Heart right ventricle (tissue), 16 donors: ENCODE results near the gene EXOC2. TPM values are rescaled to one million over a fixed set of nuclear protein-coding genes. Genes with fewer than 3 reads are reported as not detected.

Source experiments
- ATAC-seq, 8 donors: fragments of 200-7000 bp; cut with Tn5 transposase; one replicate each; pipeline ENCODE4 v1.9.1; 2020; ENCODE audit warnings: mild to moderate bottlenecking in 8 of 8, moderate library complexity in 8 of 8, moderate number of reproducible peaks in 1 of 8
- DNase-seq, 2 donors: peaks; one replicate each; pipeline ENCODE4 v3.0.0-alpha.2; 2020
- H3K27ac ChIP-seq, 10 donors: fragments of 200-600 bp; sonication (generic) in 2 of 10; one replicate each; pipeline versions ENCODE4 v1.5.0 to v1.8.0; 2020 to 2022; ENCODE audit warnings: mild to moderate bottlenecking in 3 of 10
- H3K27me3 ChIP-seq, 7 donors: fragments of 200-600 bp; one replicate each; pipeline ENCODE4 v1.8.0; 2021 to 2022; ENCODE audit warnings: mild to moderate bottlenecking in 2 of 7
- H3K36me3 ChIP-seq, 9 donors: fragments of 200-600 bp; sonication (generic) in 1 of 9; one replicate each; pipeline versions ENCODE4 v1.5.0 to v1.8.0; 2020 to 2022; ENCODE audit warnings: mild to moderate bottlenecking in 2 of 9
- H3K4me1 ChIP-seq, 9 donors: fragments of 200-600 bp; sonication (generic) in 1 of 9; one replicate each; pipeline versions ENCODE4 v1.5.0 to v1.8.0; 2020 to 2022; ENCODE audit warnings: mild to moderate bottlenecking in 4 of 9
- H3K4me3 ChIP-seq, 10 donors: fragments of 200-600 bp; sonication (generic) in 2 of 10; one replicate each; pipeline versions ENCODE4 v1.5.0 to v1.8.0; 2020 to 2022; ENCODE audit warnings: mild to moderate bottlenecking in 7 of 10, moderate library complexity in 2 of 10
- H3K9me3 ChIP-seq, 11 donors: fragments of 200-600 bp in 10 of 11; sonication (generic) in 2 of 11; one replicate each; pipeline versions ENCODE4 v1.5.0 to v1.8.0; 2013 to 2022; ENCODE audit warnings: mild to moderate bottlenecking in 2 of 11, control low read depth in 1 of 11, moderate library complexity in 1 of 11
- WGBS, 2 donors: extraction: QIAGEN DNeasy Blood & Tissue Kit; methylation state at CpG; one replicate each; pipeline ENCODE4 v1.1.7; 2013; ENCODE audit warnings: inconsistent platforms in 1 of 2; 5-methylcytosine and 5-hydroxymethylcytosine counted together
- intact Hi-C, 10 donors: fragments of 100-400 bp; cut with DNase I; formaldehyde crosslinking; loops; one replicate each; pipeline versions ENCODE4 v1.11.1 to v1.14.2; 2022
- polyA plus RNA-seq, 2 donors: library from polyadenylated mRNA; stranded (reverse); fragments of 200-250 nt; gene quantifications; one replicate each; pipeline ENCODE4 v1.2.3, GENCODE V29; 2013
- total RNA-seq, 10 donors: library from RNA; stranded (reverse); fragmentation: NEBNext Ultra II Directional in 3 of 10; extraction: Animal tissue kit (Norgen Biotek cat#: 25700) in 3 of 10; gene quantifications; one replicate each; pipeline versions ENCODE4 v1.2.1 to v1.2.4, GENCODE V29; 2021 to 2023
- TF ChIP-seq, protein P1 (sequence below), 9 donors: fragments of 200-600 bp; sonication (generic) in 2 of 9; IDR thresholded peaks; one replicate each; pipeline versions ENCODE4 v1.5.0 to v1.8.0; 2021 to 2022; ENCODE audit warnings: antibody characterized with exemption in 9 of 9, mild to moderate bottlenecking in 5 of 9, moderate library complexity in 1 of 9
- donor health status: Arrhythmogenic right ventricular cardiomyopathy.
- donor health status: ischemic (EF 13 %, LVEDD 7.1; RV severe dilation, severe dysfunction).
- donor health status: healthy with polysubstance abuse.
- donor health status: DM: no; HTN: yes; CAD: no.
- donor health status: DM: no; HTN: no; CAD: no.
- donor health status: ischemic (EF 25% LVEDD 6.9; RV normal size, moderate dysfunction).
- donor health status: ischemic (EF 25% LVEDD 5.7; RV mildly dilated, moderate dysfunction).
- donor health status: healthy.
- donor health status: DM: yes; HTN: yes; CAD: no.
- donor health status: Ischemic cardiomyopathy.
- donor health status: ischemic (EF 35%, LVEDD 5.7; RV mildly dilated, moderate dysfunction).
- donor health status: nonischemic (EF 11% LVEDD 7.7; RV severe dilation, severe dysfunction).
- donor health status: DM: yes; HTN: yes; CAD: no.
- donor health status: PGD.
- donor health status: ischemic (EF 29% LVEDD 5.4; RV normal size, mild dysfunction).
- donor health status: nonischemic (EF 23%, LVEDD 6.1; RV moderate dilation, normal function).

Gene EXOC2
- total and polyA plus RNA-seq, 12 donors: 4.0 to 18.4 (median 12.9) TPM

DNA sequence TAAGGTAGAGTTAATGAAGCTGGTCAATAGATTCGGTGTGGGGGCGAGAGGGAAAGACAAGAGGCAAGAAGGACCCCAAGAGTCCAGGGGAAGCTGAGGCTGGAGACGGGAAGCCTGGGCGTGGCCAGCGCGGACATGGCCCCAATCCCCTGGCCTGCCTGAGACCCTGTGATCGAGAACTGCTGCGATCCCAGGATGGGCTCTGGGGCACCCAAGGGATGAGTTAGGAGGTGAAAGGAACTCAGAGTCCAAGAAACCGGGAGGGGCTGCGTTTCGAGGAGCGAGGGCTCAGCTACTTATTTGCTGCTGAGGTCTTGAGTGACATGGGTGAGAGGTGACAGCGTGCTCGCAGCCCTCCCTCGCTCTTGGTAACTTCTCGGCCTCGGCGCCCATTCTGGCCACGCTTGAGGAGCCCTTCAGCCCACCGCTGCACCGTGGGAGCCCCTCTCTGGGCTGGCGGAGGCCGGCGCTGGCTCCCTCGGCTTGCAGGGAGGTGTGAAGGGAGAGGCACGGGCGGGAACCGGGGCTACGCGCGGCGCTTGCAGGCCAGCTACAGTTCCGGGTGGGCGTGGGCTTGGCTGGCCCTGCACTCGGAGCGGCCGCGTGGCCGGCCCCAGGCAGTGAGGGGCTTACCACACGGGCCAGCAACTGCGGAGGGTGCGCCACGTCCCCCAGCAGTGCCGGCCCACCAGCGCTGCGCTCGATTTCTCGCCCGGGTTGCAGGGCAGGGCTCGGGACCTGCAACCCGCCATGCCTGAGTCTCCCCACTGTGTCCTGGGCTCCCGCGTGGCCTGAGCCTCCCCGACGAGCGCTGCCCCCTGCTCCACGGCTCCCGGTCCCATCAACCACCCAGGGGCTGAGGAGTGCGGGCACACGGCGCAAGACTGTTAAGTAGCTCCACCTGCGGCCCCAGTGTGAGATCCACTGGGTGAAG, 243.2 kb downstream of the EXOC2 start:
- intact Hi-C loops: no loop called here
- no peaks in the 10 kb centered on the region for H3K36me3 ChIP-seq
- 93 to 94% methylated on average over 62 of the region's 62 CpGs for WGBS, 2 donors

DNA sequence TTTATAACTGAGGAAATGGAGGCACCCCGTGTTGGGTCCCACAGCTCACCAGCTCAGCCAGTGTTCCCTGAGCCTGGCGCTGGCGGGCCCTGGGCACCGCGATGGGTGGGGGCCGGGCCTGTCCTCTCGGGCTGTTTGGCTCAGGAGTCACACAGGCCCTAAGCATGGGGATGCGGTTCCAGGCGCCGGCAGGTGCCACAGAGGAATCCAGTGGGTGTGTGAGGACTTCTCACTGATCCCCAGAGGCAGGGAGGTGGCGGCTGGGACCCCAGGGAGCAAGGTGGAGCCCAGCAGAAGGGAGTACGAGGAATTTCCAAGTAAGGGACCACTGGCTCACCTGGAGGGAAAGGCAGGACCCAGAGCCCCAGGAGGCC, 243.9 kb downstream of the EXOC2 start:
- Histone ChIP-seq H3K27me3 (peaks cover 0 to 11% (median 0%) of the 10 kb centered on the region in 7 donors), H3K36me3 (no peaks in the 10 kb centered on the region), H3K27ac (no peak overlapping the region), H3K4me1 (no peaks in the 10 kb centered on the region), H3K4me3 (no peak overlapping the region), H3K9me3 (no peaks in the 10 kb centered on the region)
- no peak for DNase-seq
- intact Hi-C loops: no loop called here
- TF ChIP-seq, protein P1, sequence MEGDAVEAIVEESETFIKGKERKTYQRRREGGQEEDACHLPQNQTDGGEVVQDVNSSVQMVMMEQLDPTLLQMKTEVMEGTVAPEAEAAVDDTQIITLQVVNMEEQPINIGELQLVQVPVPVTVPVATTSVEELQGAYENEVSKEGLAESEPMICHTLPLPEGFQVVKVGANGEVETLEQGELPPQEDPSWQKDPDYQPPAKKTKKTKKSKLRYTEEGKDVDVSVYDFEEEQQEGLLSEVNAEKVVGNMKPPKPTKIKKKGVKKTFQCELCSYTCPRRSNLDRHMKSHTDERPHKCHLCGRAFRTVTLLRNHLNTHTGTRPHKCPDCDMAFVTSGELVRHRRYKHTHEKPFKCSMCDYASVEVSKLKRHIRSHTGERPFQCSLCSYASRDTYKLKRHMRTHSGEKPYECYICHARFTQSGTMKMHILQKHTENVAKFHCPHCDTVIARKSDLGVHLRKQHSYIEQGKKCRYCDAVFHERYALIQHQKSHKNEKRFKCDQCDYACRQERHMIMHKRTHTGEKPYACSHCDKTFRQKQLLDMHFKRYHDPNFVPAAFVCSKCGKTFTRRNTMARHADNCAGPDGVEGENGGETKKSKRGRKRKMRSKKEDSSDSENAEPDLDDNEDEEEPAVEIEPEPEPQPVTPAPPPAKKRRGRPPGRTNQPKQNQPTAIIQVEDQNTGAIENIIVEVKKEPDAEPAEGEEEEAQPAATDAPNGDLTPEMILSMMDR (IDR thresholded peaks at IDR 0.05): no peak
- no peak for ATAC-seq
- 82 to 88% methylated on average over 12 of the region's 12 CpGs for WGBS, 2 donors

More for the DNA sequence above, 243.2 kb downstream of the EXOC2 start:
- Histone ChIP-seq H3K27me3 (peaks cover 0 to 11% (median 0%) of the 10 kb centered on the region in 7 donors), H3K9me3 (no peaks in the 10 kb centered on the region), H3K4me3 (no peak overlapping the region), H3K27ac (no peak overlapping the region), H3K4me1 (no peaks in the 10 kb centered on the region)
- no peak for ATAC-seq
- TF ChIP-seq, protein P1 (IDR thresholded peaks at IDR 0.05): no peak
- DNase-seq: no peak

DNA sequence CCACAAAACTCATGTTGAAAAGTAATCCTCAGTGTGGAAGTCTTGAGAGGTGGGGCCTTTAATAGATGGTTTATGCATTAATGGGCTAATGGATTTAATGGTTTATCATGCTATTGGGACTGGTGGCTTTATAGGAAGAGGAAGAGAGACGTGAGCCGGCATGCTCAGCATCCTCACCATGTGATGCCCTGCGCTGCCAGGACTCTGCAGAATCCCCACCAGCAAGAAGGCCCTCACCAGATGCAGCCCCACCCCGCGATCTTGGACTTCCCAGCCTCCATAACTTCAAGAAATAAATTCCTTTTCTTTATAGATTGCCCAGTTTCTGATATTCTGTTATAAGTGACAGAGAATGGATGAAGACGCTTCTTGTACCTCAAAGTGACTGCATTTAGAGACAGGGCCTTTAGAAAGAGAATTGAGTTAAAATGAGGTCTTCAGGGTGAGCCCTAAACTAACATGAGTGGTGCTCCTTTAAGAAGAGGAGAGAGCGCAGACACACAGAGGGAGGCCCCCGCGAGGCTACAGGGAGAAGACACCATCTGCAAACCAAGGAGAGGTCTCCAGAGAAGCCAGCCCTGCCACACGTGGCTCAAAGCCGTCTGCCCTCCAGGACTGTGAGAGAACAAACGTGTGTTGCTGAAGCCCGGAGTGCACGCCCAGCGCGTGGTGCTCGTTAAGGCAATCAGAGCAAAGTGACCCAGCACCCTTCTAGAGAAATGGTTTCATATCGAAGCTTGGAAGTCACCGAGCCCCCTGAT, 244.5 kb downstream of the EXOC2 start:
- TF ChIP-seq, protein P1 (IDR thresholded peaks at IDR 0.05): no peak
- no peaks in the 10 kb centered on the region for H3K4me1 ChIP-seq
- H3K27ac ChIP-seq: no peak overlapping the region
- intact Hi-C loops: no loop called here
- peaks cover 0 to 11% (median 4%) of the 10 kb centered on the region in 7 donors for H3K27me3 ChIP-seq
- no peaks in the 10 kb centered on the region for H3K9me3 ChIP-seq
- H3K4me3 ChIP-seq: no peak overlapping the region
- 89 to 90% methylated on average over 19 of the region's 19 CpGs for WGBS, 2 donors
- ATAC-seq (no peak), DNase-seq (no peak)
- H3K36me3 ChIP-seq: no peaks in the 10 kb centered on the region

DNA sequence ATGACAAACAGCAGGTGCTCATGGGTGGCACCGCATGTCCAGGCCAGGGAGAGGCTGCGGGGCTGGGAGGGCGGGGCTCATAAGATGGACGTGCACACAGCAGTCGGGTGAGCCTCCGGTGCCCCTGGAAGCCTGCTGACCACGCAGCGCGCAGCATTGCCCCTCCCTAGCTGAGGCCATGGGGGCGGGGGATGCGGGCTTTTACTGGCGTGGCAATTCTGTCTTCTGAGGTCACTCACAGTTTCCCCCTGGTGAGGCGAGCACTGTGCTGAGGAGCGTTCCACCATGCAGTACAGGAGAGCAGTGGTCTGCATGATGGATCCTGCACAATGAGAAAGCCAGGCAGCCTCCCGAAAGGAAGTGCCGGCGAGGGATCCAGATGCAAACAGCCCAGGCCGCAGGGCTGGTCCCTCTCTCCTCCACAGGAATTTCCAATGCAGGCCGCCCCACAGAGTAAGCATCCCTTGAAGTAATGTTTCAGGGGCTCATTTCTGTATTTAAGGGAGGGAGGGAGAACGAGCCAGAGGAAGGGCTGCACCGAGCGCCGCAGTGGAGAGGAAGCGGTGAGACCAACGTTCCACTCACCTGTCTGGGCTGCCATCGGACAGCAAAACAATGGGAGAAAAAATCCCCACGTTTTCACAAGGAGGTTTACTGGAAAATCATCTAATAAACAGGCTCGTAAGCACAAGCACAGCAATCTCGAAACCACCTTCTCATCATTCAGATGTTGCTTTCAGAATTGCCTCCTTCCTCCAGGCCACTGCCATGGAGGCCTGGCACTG, 245.4 kb downstream of the EXOC2 start:
- no peak for ATAC-seq
- WGBS, 2 donors: 85 to 86% methylated on average over 29 of the region's 29 CpGs
- H3K27me3 ChIP-seq: peaks cover 0 to 10% (median 4%) of the 10 kb centered on the region in 7 donors
- no peaks in the 10 kb centered on the region for H3K4me1 ChIP-seq
- TF ChIP-seq, protein P1 (IDR thresholded peaks at IDR 0.05): no peak
- peak overlapping the region in 1 of 10 donors; percentile 53 for H3K27ac ChIP-seq
- intact Hi-C loops: no loop called here
- H3K36me3 ChIP-seq: no peaks in the 10 kb centered on the region
- DNase-seq: no peak
- no peaks in the 10 kb centered on the region for H3K9me3 ChIP-seq
- peak overlapping the region in 1 of 10 donors; percentile 18 for H3K4me3 ChIP-seq
